ENCODE data around the gene SUN1.

GRCh38 chr7:851204-851603 lies 18.9 kb downstream of the SUN1 start:
- TF ChIP-seq CTCF (IDR thresholded peaks at IDR 0.05): no peak
- no peak for TF ChIP-seq EP300 (IDR thresholded peaks at IDR 0.05)
- TF ChIP-seq POLR2A (IDR thresholded peaks at IDR 0.05): no peak
